ENCODE results near the gene MRPL9.
"Not testable (repeated sequence)": the region's sequence is repeated elsewhere in the genome, so short reads cannot be mapped to it uniquely, and the experiment has no call there.

Gene MRPL9

GRCh38 chr1:151773702-151774101 is 10.4 kb upstream of the MRPL9 start:
- Histone ChIP-seq H3K27ac (no peak overlapping the region), H3K4me3 (ENCODE audit: low read depth, low read length) (no peak overlapping the region), H3K27me3 (replicated peaks) (no peaks in the 10 kb centered on the region), H3K36me3 (replicated peaks) (no peaks in the 10 kb centered on the region)
- in situ Hi-C loops (cut with HindIII; ENCODE audit: low pct_ligation_motif_present, low sequenced_read_pairs) = no loop called here
- peak; percentile 9 for DNase-seq
- TF ChIP-seq CTCF (IDR thresholded peaks at IDR 0.05; ENCODE audit: low read depth, low read length, missing control alignments) = no peak

- H3K36me3 ChIP-seq (replicated peaks); H3K27me3 ChIP-seq (replicated peaks); H3K4me3 ChIP-seq (ENCODE audit: low read depth, low read length); H3K27ac ChIP-seq; in situ Hi-C loops (cut with HindIII; ENCODE audit: low pct_ligation_motif_present, low sequenced_read_pairs); DNase-seq: not testable (repeated sequence)
Observed at GRCh38 chr1:151769270-151769669, 6.0 kb upstream of the MRPL9 start.

- DNase-seq; H3K27me3 ChIP-seq (replicated peaks); H3K27ac ChIP-seq; H3K36me3 ChIP-seq (replicated peaks); in situ Hi-C loops (cut with HindIII; ENCODE audit: low pct_ligation_motif_present, low sequenced_read_pairs); H3K4me3 ChIP-seq (ENCODE audit: low read depth, low read length): not testable (repeated sequence)
Observed at GRCh38 chr1:151768351-151769066, 5.2 kb upstream of the MRPL9 start.

GRCh38 chr1:151763990-151764389 is 694 bp upstream of the MRPL9 start:
- Histone ChIP-seq H3K27ac (peak overlapping the region; percentile 72), H3K36me3 (replicated peaks) (peaks cover 23% of the 10 kb centered on the region), H3K4me3 (ENCODE audit: low read depth, low read length) (peak overlapping the region; percentile 91), H3K27me3 (replicated peaks) (no peaks in the 10 kb centered on the region)
- DNase-seq = no peak
- no peak for TF ChIP-seq CTCF (IDR thresholded peaks at IDR 0.05; ENCODE audit: low read depth, low read length, missing control alignments)
- in situ Hi-C loops (cut with HindIII; ENCODE audit: low pct_ligation_motif_present, low sequenced_read_pairs) = no loop called here

GRCh38 chr1:151760597-151761385 is 2.5 kb downstream of the MRPL9 start:
- H3K4me3 ChIP-seq (ENCODE audit: low read depth, low read length) = no peak overlapping the region
- DNase-seq = no peak
- peaks cover 23% of the 10 kb centered on the region for H3K36me3 ChIP-seq (replicated peaks)
- no peaks in the 10 kb centered on the region for H3K27me3 ChIP-seq (replicated peaks)
- in situ Hi-C loops (cut with HindIII; ENCODE audit: low pct_ligation_motif_present, low sequenced_read_pairs) = no loop called here
- no peak overlapping the region for H3K27ac ChIP-seq
- no peak for TF ChIP-seq CTCF (IDR thresholded peaks at IDR 0.05; ENCODE audit: low read depth, low read length, missing control alignments)

GRCh38 chr1:151759241-151759640 is 4.1 kb downstream of the MRPL9 start:
- TF ChIP-seq CTCF (IDR thresholded peaks at IDR 0.05; ENCODE audit: low read depth, low read length, missing control alignments) = no peak
- in situ Hi-C loops (cut with HindIII; ENCODE audit: low pct_ligation_motif_present, low sequenced_read_pairs) = no loop called here
- DNase-seq = no peak

More at GRCh38 chr1:151759241-151759640, 4.1 kb downstream of the MRPL9 start:
- H3K27ac ChIP-seq = no peak overlapping the region
- H3K4me3 ChIP-seq (ENCODE audit: low read depth, low read length) = no peak overlapping the region
- peaks cover 23% of the 10 kb centered on the region for H3K36me3 ChIP-seq (replicated peaks)
- no peaks in the 10 kb centered on the region for H3K27me3 ChIP-seq (replicated peaks)
